Fibroblast of skin of back (primary cell): ENCODE measurements around the gene CLSTN2.

Source experiments
- DNase-seq: peaks from one replicate; pipeline ENCODE4 v3.0.0-alpha.2; 2013

The CLSTN2 gene

GRCh38 chr3:140344601-140345205 lies 409.7 kb downstream of the CLSTN2 start:
- no peak for DNase-seq

GRCh38 chr3:140347151-140347550 lies 412.2 kb downstream of the CLSTN2 start:
- DNase-seq, result no peak

- DNase-seq, result no peak
These were observed 415.0 kb downstream of the CLSTN2 start for GRCh38 chr3:140349938-140350337.

DNA sequence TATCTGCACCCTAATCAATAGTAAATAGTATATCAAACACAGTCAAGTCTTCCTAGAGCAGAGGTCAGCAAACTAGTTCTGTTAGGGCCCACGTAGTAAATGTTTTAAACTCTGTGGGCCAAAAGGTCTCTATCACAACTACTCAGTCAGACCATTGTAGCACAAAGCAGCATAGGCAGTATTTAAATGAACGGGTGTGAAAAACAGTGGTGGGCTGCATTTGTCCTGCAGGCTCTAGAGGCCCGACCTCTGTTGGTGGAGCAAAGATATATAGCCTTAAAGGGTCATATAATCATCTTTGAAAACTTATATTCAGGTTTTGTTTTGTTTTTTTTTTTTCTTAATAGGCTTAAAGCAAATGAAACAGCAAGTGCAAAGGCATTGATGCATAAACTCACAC lies 416.5 kb downstream of the CLSTN2 start:
- DNase-seq, result no peak

DNA sequence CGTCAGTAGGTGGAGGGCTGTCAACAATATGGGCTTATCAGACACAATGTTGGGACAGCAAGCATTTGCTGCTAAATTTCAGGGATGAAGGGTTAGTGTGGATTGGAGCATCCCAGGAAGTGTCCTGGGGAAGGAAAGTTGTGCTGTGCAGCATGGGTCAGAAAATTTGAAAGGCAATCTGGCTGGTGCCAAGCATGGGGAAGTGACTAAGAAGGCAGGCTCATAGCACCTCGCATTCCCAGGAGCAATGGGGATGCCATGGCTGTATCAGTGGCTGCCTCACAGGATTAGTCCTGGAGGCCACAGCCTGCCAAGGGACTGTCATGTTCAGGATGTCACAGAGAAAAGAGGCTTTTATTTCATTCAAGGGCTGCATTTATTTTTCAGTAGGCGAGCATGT lies 420.5 kb downstream of the CLSTN2 start:
- DNase-seq, result no peak

DNA sequence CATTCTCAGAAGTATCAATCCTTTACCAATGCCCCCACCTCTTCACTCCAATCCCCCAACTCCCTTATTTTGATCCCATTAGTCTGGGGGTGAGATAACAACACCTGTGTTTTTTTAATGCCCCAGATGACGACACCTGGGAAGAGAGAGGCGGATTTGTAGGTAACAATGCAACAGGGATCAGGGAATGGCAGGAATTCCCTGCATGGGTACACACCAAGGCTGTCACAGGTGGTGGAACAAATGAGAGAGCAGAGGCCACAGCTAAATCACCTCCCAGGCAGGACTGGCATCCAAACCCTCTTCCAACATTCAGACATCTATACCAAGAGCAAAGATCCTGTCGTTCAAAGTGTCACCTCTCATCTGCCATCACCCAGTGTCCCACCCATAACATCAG lies 423.7 kb downstream of the CLSTN2 start:
- no peak for DNase-seq

DNA sequence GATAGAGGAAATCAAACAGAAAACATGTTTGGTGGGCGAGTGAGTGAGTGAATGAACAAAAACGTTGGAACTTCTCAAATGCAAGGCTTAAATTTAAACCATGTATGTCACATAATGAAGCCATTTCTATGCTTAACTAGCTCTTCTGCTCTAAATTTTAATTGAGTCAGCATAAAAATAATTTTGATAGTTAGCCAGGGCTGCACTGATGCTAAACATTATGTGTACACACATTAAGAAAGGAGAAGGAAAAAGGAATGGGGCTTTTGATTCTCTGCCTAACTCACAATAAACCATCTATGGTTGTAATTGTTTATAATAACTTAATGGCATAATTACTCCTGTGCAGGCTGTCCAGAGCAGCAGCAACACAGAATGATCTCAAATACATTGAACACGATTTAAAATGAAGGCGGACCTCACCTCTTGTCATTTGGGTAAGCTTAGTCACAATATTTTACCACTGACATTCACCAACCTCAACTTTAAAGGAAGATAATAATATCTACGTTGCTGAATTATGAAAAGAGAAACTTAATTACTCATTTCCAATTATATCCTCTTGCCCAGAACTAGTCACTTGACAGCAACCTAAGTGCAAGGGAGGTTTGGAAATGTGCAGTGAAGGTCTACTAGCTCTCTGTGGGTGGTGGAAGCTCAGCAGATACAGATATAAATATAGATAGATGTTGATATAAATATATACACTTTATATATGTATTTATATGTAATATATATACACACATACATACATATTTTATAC lies 424.4 kb downstream of the CLSTN2 start:
- no peak for DNase-seq

GRCh38 chr3:140360332-140360731 lies 425.3 kb downstream of the CLSTN2 start:
- DNase-seq, result no peak

- peak; percentile 1 for DNase-seq
These were observed 428.8 kb downstream of the CLSTN2 start for GRCh38 chr3:140363801-140364200.

- no peak for DNase-seq
These were observed 431.1 kb downstream of the CLSTN2 start for GRCh38 chr3:140365872-140366697.

DNA sequence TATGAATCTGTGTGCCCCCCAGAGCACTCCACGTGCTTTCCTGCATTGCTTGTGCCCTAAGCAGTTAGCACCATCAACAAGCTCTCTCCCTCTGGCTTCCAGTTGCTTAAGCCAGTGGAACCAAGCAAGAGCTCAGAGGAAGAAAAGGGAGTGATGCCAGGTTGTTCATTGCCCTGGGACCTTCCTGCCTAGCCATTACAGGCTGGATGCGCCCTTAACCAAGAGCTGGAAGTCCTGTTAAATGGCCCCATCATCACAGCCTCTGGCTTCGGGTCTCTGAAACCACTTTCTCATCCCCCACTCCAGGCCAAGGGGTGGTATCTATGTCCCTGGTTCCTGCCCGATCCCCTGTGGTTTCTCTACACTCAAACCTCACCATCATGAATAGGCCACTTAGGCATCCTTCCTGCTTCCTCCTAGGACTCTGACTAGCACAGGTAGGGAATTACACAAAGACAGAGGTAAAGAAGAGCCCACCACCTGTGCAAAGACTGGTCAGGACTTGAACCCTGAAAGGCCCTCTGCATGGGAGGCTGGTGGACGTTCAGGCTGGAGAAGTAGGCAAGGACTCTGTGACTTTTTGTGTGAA lies 433.3 kb downstream of the CLSTN2 start:
- DNase-seq, result no peak

DNA sequence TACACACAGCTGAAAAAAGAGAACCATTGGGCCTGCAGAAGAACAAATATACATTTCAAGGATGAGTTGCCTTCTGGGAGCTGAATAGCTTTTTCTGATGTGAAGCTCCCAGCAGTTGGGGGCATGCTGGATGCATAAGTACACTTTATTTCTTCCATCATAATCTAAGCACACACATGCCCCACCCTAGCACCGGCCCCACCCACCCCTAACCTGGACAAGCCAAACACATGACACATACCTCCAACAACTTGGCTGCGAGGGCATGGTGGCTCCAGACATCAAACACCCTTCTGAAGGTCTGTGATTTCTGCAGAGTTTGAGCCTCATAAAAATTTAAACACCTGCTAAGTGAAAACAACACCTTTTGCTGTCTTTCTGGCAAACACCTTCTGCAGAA lies 435.7 kb downstream of the CLSTN2 start:
- DNase-seq, result no peak

DNA sequence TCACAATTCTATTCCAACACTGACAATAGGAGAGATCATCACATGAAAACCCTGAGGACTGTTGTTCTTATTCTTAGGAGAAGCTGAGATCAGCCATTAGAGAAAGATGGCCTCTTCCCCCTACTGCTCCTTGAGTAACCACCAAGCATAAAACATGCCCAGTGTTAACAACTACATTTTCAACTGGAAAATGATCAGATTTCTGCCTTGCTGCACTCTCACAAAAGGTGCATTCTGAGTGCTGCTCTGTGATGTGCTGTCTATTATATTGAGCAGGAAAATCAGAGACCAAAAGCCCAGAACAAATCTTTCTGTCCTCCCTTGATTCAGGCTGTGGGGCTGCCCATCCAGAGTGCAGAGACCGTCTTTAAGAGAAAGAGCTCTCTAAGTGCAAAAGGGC lies 438.2 kb downstream of the CLSTN2 start:
- no peak for DNase-seq

DNA sequence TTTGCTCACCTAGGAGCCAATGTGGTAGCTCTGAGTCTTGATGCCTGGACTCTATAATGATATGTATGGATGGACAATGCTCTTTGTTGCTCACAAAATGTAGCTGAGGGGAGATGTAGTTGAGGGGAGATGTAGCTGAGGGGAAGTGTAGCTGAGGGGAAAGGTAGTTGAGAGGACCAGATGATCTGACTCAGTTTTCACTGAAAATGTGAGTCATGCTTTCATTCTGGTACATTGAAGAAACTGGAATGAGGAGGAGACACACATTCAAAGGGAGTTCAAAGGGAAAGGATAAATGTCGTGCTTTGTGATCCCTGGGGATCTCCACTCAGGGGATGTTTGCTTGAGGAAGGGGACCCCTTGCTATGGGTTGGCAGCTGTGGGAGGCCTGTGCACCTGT lies 440.0 kb downstream of the CLSTN2 start:
- DNase-seq, result no peak

DNA sequence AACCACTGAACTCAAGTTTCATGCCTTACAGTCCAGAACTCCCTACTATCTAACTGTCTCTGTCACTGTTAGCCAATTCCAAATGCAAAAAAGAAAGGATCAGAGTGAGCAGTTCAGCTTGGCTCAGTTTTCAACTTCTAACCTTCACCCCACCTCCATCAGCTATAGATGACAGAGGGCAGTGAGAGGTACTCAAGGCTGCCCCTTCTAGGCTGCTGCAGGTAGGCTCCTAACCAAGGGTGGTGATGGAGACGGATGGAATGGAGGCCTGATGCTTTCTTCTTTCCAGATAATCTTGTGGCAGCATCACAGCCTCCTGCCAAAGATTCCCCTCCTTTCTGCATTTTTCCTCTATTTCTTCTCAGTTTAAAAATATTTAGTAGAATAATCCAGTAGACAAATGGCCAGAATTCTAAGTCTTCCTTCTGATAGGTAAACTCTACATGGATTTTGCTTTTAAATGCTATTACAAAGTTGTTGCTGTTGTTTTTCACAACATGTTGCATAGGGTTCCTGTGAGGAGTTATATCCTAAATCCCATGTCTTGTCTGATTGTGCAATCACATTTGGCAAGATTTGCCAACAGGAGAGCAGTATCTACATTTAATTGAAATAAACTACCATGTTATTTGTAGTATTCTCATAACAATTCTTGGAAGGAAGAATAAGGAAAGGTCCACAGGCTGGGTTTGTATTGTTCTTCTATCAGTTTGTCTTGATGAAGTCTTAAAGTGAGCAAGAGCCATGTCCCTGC lies 441.3 kb downstream of the CLSTN2 start:
- DNase-seq, result no peak

- no peak for DNase-seq
These were observed 442.7 kb downstream of the CLSTN2 start for GRCh38 chr3:140377644-140378043.

GRCh38 chr3:140378571-140379340 lies 443.8 kb downstream of the CLSTN2 start:
- DNase-seq, result no peak

- no peak for DNase-seq
These were observed 449.2 kb downstream of the CLSTN2 start for GRCh38 chr3:140384028-140384771.

DNA sequence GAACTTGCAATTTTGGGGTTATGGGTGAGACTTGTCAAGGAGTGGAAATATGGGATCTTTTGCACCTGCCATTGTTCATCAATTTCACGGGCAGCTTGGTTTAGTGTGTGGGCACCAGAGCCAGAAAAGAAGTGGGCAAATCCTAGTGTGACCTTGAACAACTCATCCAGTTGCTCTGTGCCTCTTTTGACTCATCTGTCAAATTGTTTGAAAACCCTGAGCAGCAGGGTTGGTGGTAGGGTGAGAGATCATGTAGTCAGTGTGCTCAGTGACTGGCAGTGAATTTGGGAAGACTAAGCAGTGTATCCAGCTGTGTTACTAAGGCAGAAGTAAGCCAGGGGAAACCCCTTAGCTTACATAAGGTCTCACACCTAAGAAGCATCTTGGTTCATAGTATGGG lies 449.9 kb downstream of the CLSTN2 start:
- DNase-seq, result no peak

GRCh38 chr3:140386357-140387100 lies 451.5 kb downstream of the CLSTN2 start:
- no peak for DNase-seq
